GM12878 (cell line): ENCODE measurements around the gene DNAJC4. TPM values are rescaled to one million over a fixed set of nuclear protein-coding genes. Genes with fewer than 3 reads are reported as not detected.

ENCODE experiments used
- ATAC-seq: fragments of 200-7000 bp; cut with Tn5 transposase; 3 replicates; pipeline ENCODE4 v1.9.1; 2020; ENCODE audit warnings: mild to moderate bottlenecking, moderate library complexity
- BruUV-seq: library from RNA; stranded (reverse); fragments of 400-500 nt; replicated peaks from 2 replicates; lab custom pipeline; 2021; lab: Mats Ljungman, UMichigan
- CTCF ChIA-PET: fragments of 300-600 bp; sonication (Branson Sonifier 250); formaldehyde crosslinking; extraction: SDS; loops from one replicate; lab custom pipeline; 2021; ENCODE audit warnings: inconsistent platforms; lab: Yijun Ruan, JAX
- POLR2A ChIA-PET: fragments of 350-600 bp; formaldehyde crosslinking; extraction: SDS; loops from one replicate; lab custom pipeline; 2021; ENCODE audit warnings: inconsistent platforms; lab: Charles Lee
- RAD21 ChIA-PET: fragments of 300-600 bp; sonication (Branson Sonifier 250); formaldehyde crosslinking; loops from one replicate; lab custom pipeline; 2023; ENCODE audit warnings: antibody characterized with exemption; ENCODE audit not compliant: unreplicated experiment; lab: Charles Lee
- SMC1A ChIA-PET: fragments of 300-600 bp; sonication (Branson Sonifier 250); formaldehyde crosslinking; loops from one replicate; lab custom pipeline; 2023; ENCODE audit not compliant: unreplicated experiment, uncharacterized antibody; lab: Charles Lee
- DNase-seq: peaks from one replicate; pipeline ENCODE4 v3.0.0-alpha.2; 2011; ENCODE audit warnings: low read depth, low spot score
- FAIRE-seq: peaks from 3 replicates; lab custom pipeline; 2011; peaks lifted over from hg19 to GRCh38; lab: Jason Lieb, UNC
- H2AFZ ChIP-seq: 2 replicates; pipeline ENCODE4 v1.6.0; 2011; ENCODE audit warnings: low read depth, low read length, control low read depth; ENCODE audit not compliant: control insufficient read depth
- H3K27ac ChIP-seq: 2 replicates; pipeline ENCODE4 v1.5.1; 2011; ENCODE audit warnings: control low read depth; ENCODE audit not compliant: control insufficient read depth, insufficient read depth
- H3K27me3 ChIP-seq, 2 experiments: replicated peaks in 1 of 2; 2 replicates each; pipeline versions ENCODE4 v1.6.0 to v1.6.1; 2011; ENCODE audit warnings: low read length in 1 of 2; ENCODE audit not compliant: control insufficient read depth in 2 of 2, insufficient read depth in 2 of 2
- H3K36me3 ChIP-seq, 2 experiments: 2 replicates each; pipeline ENCODE4 v1.5.1; 2011; ENCODE audit warnings: low read length in 1 of 2; ENCODE audit not compliant: control insufficient read depth in 2 of 2, insufficient read depth in 2 of 2
- H3K4me1 ChIP-seq: 2 replicates; pipeline ENCODE4 v1.6.1; 2011; ENCODE audit warnings: mild to moderate bottlenecking, low read length, moderate library complexity, mixed read lengths; ENCODE audit not compliant: control insufficient read depth, insufficient read depth
- H3K4me2 ChIP-seq: 2 replicates; pipeline ENCODE4 v1.6.0; 2011; ENCODE audit warnings: control low read depth; ENCODE audit not compliant: control insufficient read depth, insufficient read depth
- H3K4me3 ChIP-seq: fragments of 200-600 bp; sonication (generic); 2 replicates; pipeline ENCODE4 v1.5.1; 2016
- H3K79me2 ChIP-seq: 2 replicates; pipeline ENCODE4 v1.6.0; 2011; ENCODE audit warnings: low read length; ENCODE audit not compliant: control insufficient read depth, insufficient read depth
- H3K9ac ChIP-seq: 2 replicates; pipeline ENCODE4 v1.8.0; 2011; ENCODE audit warnings: low read length, control low read depth, mixed read lengths; ENCODE audit not compliant: control insufficient read depth, insufficient read depth
- H3K9me3 ChIP-seq: replicated peaks from 3 replicates; pipeline ENCODE4 v1.5.1; 2011; ENCODE audit warnings: mild to moderate bottlenecking, low read length; ENCODE audit not compliant: control insufficient read depth, insufficient read depth
- H4K20me1 ChIP-seq: 2 replicates; pipeline ENCODE4 v1.6.0; 2011; ENCODE audit not compliant: control insufficient read depth, insufficient read depth
- BCL11A ChIP-seq: IDR thresholded peaks from 2 replicates; pipeline ENCODE4 v1.6.1; 2011; ENCODE audit warnings: low read depth, low read length
- HDAC2 ChIP-seq: fragments of 200-600 bp; sonication (generic); IDR thresholded peaks from 2 replicates; pipeline ENCODE4 v1.6.1; 2017
- HDAC6 ChIP-seq: fragments of 200-600 bp; sonication (generic); IDR thresholded peaks from one replicate; pipeline ENCODE4 v1.8.0; 2017; ENCODE audit warnings: antibody characterized with exemption; ENCODE audit not compliant: unreplicated experiment
- LARP7 ChIP-seq: fragments of 450-650 bp; IDR thresholded peaks from 2 replicates; pipeline ENCODE4 v1.6.1; 2017; ENCODE audit warnings: mild to moderate bottlenecking
- NR2C2 ChIP-seq: IDR thresholded peaks from 2 replicates; pipeline ENCODE4 v1.6.1; 2011; ENCODE audit warnings: borderline replicate concordance, low read depth; ENCODE audit not compliant: control insufficient read depth, insufficient read length
- PAX8 ChIP-seq: fragments of 450-650 bp; IDR thresholded peaks from 2 replicates; pipeline ENCODE4 v1.6.1; 2017; ENCODE audit warnings: mild to moderate bottlenecking, moderate library complexity
- PML ChIP-seq: IDR thresholded peaks from 2 replicates; pipeline ENCODE4 v1.6.1; 2012; ENCODE audit warnings: low read length, inconsistent platforms
- RBBP5 ChIP-seq: fragments of 200-600 bp; sonication (generic); conservative IDR thresholded peaks from 2 replicates; pipeline ENCODE4 v1.6.1; 2016
- SMC3 ChIP-seq: IDR thresholded peaks from 2 replicates; pipeline ENCODE4 v1.6.1; 2011; ENCODE audit warnings: low read length, improper control_type of control experiment, borderline replicate concordance
- SP1 ChIP-seq: IDR thresholded peaks from one replicate; pipeline ENCODE4 v1.6.1; 2011; ENCODE audit warnings: low read depth, low read length
- TCF12 ChIP-seq: IDR thresholded peaks from 2 replicates; pipeline ENCODE4 v1.6.1; 2011; ENCODE audit warnings: low read depth, mild to moderate bottlenecking, low read length
- ZNF207 ChIP-seq: fragments of 450-650 bp; IDR thresholded peaks from 2 replicates; pipeline ENCODE4 v1.6.1; 2014; ENCODE audit warnings: antibody characterized with exemption, mild to moderate bottlenecking, borderline replicate concordance
- WGBS: methylation state at CpG from one replicate; pipeline ENCODE4 v1.1.6; 2016; ENCODE audit warnings: low lambda C conversion rate; ENCODE audit not compliant: insufficient replicate concordance, insufficient coverage; ENCODE audit errors: missing lambda C conversion rate; 5-methylcytosine and 5-hydroxymethylcytosine counted together
- in situ Hi-C: fragments of 300-500 bp; cut with MboI; formaldehyde crosslinking; loops from 9 replicates; pipeline ENCODE4 v1.14.3; 2018; ENCODE audit warnings: mixed read lengths
- intact Hi-C: fragments of 100-400 bp; cut with micrococcal nuclease; formaldehyde crosslinking; loops from one replicate; pipeline ENCODE4 v1.14.2; 2022; ENCODE audit not compliant: unreplicated experiment
- polyA plus RNA-seq, 11 experiments: library from polyadenylated mRNA; depleted of rRNA in 4 of 11; unstranded in 6 of 11; stranded (reverse) in 5 of 11; fragments of >200 nt; fragmentation: Nextera tagmentation in 4 of 11; fragmentation: Illumina TruSeq in 1 of 11; extraction: Ambion mirVana in 4 of 11; extraction: Trizol in 1 of 11; gene quantifications; 1 replicate in 1 of 11; 2 replicates in 10 of 11; pipeline versions ENCODE4 v1.2.1 to v1.2.3, GENCODE V29; 2011 to 2016; ENCODE audit warnings: inconsistent platforms in 2 of 11, missing spikeins in 2 of 11, low read depth in 1 of 11
- total RNA-seq, 4 experiments: library from RNA; depleted of rRNA in 3 of 4; stranded (reverse); fragments of >200 nt in 3 of 4; fragmentation: Illumina TruSeq in 1 of 4; extraction: Trizol in 1 of 4; gene quantifications; 2 replicates each; pipeline versions ENCODE4 v1.2.1 to v1.2.3, GENCODE V29; 2013 to 2021
- TF ChIP-seq, protein P1 (sequence below): fragments of 450-650 bp; IDR thresholded peaks from 2 replicates; pipeline ENCODE4 v1.6.1; 2016; ENCODE audit warnings: mild to moderate bottlenecking, moderate library complexity, borderline replicate concordance

The DNAJC4 gene
- total and polyA plus RNA-seq, 10 of the 15 experiments (the other 5 are each of a cell fraction or from before 2014, with no cell fraction given) = 3.7 to 64.9 (median 30.1) TPM

GRCh38 chr11:64232182-64232966, 2.0 kb downstream of the DNAJC4 start:
- Histone ChIP-seq H3K79me2 (peaks cover 23% of the 10 kb centered on the region), H4K20me1 (no peaks in the 10 kb centered on the region), H2AFZ (no peak overlapping the region), H3K4me1 (peaks cover 40% of the 10 kb centered on the region), H3K4me2 (no peak overlapping the region), H3K4me3 (no peak overlapping the region), H3K27ac (no peak overlapping the region), H3K9me3 (no peaks in the 10 kb centered on the region), H3K27me3 (no peaks in the 10 kb centered on the region), H3K36me3 (no peaks in the 10 kb centered on the region; a peak in 1 of 4 replicates), H3K9ac (no peak overlapping the region)
- no peak for DNase-seq
- in situ Hi-C loops (loop anchor here (25.0 kb wide), 1 partner anchor 1630 kb away; the partner anchor contains the start of genes CFL1, EFEMP2 and MUS81), intact Hi-C loops (no loop called here)
- ChIA-PET SMC1A (interaction anchor here (1.2 kb wide), 1 partner anchor 26 kb away, joined by 3 read pairs; no protein-coding TSS in a partner anchor), RAD21 (interaction anchor here (1.1 to 1.7 kb wide), 3 partner anchors 9 to 71 kb away, joined by 3 to 6 read pairs (median 3); no protein-coding TSS in a partner anchor), POLR2A (interaction anchor here (0.6 to 9.7 kb wide), 10 partner anchors 8 to 1632 kb away, joined by 3 to 77 read pairs (median 6); partner anchors contain the start of genes FERMT3, FKBP2 and PPP1R14B)
- BruUV-seq = no TSS peak
- 67% methylated on average over 15 of the region's 15 CpGs for WGBS
- TF ChIP-seq ZNF207 = no peak
- TF ChIP-seq PAX8 = no peak
- TF ChIP-seq LARP7 = no peak
- TF ChIP-seq, all 136 proteins: peak for 0
- no peak for ATAC-seq
- CTCF ChIA-PET = interaction anchor here (0.9 to 2.9 kb wide), 2 partner anchors 26 to 123 kb away, joined by 3 to 18 read pairs; partner anchors contain the start of gene FERMT3
- no peak for FAIRE-seq

DNA sequence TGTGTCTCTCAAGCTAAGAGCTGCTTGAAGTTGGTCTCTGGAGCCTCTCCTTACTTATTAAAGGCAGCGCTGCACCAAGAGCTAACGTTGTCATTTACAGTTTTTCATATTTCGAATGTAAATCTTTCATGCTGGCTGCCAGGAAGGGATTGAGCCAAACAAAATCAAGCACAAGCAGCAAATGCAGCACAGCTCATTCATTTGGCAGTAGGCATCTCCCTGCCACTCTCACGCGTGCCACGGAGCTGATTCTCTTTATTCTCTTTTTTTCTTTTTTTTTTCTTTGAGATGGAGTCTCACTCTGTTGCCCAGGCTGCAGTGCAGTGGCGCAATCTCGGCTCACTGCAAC, 2.6 kb downstream of the DNAJC4 start:
- H3K4me3 ChIP-seq = no peak overlapping the region
- DNase-seq (no peak), FAIRE-seq (no peak), ATAC-seq (no peak)
- BruUV-seq = no TSS peak
- no peaks in the 10 kb centered on the region for H3K9me3 ChIP-seq
- H3K27ac ChIP-seq = no peak overlapping the region
- H4K20me1 ChIP-seq = no peaks in the 10 kb centered on the region
- H3K9ac ChIP-seq = no peak overlapping the region
- no peaks in the 10 kb centered on the region for H3K27me3 ChIP-seq
- H3K4me2 ChIP-seq = no peak overlapping the region
- peaks cover 20% of the 10 kb centered on the region for H3K79me2 ChIP-seq
- ChIA-PET SMC1A (interaction anchor here (1.2 kb wide), 1 partner anchor 27 kb away, joined by 3 read pairs; no protein-coding TSS in a partner anchor), RAD21 (interaction anchor here (1.1 to 1.7 kb wide), 3 partner anchors 8 to 71 kb away, joined by 3 to 6 read pairs (median 3); no protein-coding TSS in a partner anchor), CTCF (interaction anchor here (2.9 kb wide), 1 partner anchor 27 kb away, joined by 18 read pairs; the partner anchor contains the start of gene FERMT3), POLR2A (interaction anchor here (0.6 to 2.6 kb wide), 5 partner anchors 13 to 1632 kb away, joined by 3 to 12 read pairs (median 4); partner anchors contain the start of gene FERMT3)
- H3K4me1 ChIP-seq = peaks cover 42% of the 10 kb centered on the region
- no peak overlapping the region for H2AFZ ChIP-seq
- in situ Hi-C loops (loop anchor here (25.0 kb wide), 1 partner anchor 1629 kb away; the partner anchor contains the start of genes CFL1, EFEMP2 and MUS81), intact Hi-C loops (no loop called here)
- WGBS = 96% methylated on average over 7 of the region's 8 CpGs
- H3K36me3 ChIP-seq = peaks cover 0 to 3% of the 10 kb centered on the region in 2 experiments; a peak in 2 of 4 replicates
- no peak for TF ChIP-seq NR2C2
- TF ChIP-seq, protein P1, sequence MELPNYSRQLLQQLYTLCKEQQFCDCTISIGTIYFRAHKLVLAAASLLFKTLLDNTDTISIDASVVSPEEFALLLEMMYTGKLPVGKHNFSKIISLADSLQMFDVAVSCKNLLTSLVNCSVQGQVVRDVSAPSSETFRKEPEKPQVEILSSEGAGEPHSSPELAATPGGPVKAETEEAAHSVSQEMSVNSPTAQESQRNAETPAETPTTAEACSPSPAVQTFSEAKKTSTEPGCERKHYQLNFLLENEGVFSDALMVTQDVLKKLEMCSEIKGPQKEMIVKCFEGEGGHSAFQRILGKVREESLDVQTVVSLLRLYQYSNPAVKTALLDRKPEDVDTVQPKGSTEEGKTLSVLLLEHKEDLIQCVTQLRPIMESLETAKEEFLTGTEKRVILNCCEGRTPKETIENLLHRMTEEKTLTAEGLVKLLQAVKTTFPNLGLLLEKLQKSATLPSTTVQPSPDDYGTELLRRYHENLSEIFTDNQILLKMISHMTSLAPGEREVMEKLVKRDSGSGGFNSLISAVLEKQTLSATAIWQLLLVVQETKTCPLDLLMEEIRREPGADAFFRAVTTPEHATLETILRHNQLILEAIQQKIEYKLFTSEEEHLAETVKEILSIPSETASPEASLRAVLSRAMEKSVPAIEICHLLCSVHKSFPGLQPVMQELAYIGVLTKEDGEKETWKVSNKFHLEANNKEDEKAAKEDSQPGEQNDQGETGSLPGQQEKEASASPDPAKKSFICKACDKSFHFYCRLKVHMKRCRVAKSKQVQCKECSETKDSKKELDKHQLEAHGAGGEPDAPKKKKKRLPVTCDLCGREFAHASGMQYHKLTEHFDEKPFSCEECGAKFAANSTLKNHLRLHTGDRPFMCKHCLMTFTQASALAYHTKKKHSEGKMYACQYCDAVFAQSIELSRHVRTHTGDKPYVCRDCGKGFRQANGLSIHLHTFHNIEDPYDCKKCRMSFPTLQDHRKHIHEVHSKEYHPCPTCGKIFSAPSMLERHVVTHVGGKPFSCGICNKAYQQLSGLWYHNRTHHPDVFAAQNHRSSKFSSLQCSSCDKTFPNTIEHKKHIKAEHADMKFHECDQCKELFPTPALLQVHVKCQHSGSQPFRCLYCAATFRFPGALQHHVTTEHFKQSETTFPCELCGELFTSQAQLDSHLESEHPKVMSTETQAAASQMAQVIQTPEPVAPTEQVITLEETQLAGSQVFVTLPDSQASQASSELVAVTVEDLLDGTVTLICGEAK = no peak
- no peak for TF ChIP-seq BCL11A
- no peak for TF ChIP-seq SP1
- no peak for TF ChIP-seq SMC3
- TF ChIP-seq TCF12 = no peak
- TF ChIP-seq HDAC6 = no peak
- no peak for TF ChIP-seq PML
- TF ChIP-seq RBBP5 = no peak
- no peak for TF ChIP-seq HDAC2
